HCT116 (cell line): ENCODE data around the gene DEGS1. TPM values are rescaled to one million over a fixed set of nuclear protein-coding genes. Genes with fewer than 3 reads are reported as not detected.

ENCODE experiments used
- ATAC-seq: fragments of 200-7000 bp; cut with Tn5 transposase; 2 replicates; pipeline ENCODE4 v1.9.1; 2020; ENCODE audit warnings: mild to moderate bottlenecking, moderate library complexity
- BruUV-seq: library from RNA; stranded (reverse); fragments of 400-500 nt; replicated peaks from 2 replicates; lab custom pipeline; 2021; lab: Mats Ljungman, UMichigan
- CTCF ChIA-PET: fragments of 300-600 bp; sonication (Branson Sonifier 250); formaldehyde crosslinking; loops from one replicate; lab custom pipeline; 2021; ENCODE audit warnings: antibody characterized with exemption; lab: Charles Lee
- POLR2A ChIA-PET: fragments of 300-600, 350-600 bp; sonication (Branson Sonifier 250); formaldehyde crosslinking; loops from one replicate; lab custom pipeline; 2021; ENCODE audit warnings: antibody characterized with exemption; lab: Charles Lee
- RAD21 ChIA-PET, 2 experiments: fragments of 300-600 bp; sonication (Branson Sonifier 250); formaldehyde crosslinking; loops; one replicate each; lab custom pipeline; 2023; ENCODE audit warnings: low total read pairs in 2 of 2; ENCODE audit not compliant: uncharacterized antibody in 2 of 2, unreplicated experiment in 2 of 2, low non-redundant PET in 1 of 2; lab: Charles Lee
- DNase-seq: peaks from one replicate; pipeline ENCODE4 v3.0.0-alpha.2; 2010; ENCODE audit warnings: low read depth, low spot score
- H2AFZ ChIP-seq: fragments of 200-600 bp; shearing (Covaris generic), sonication (generic); 2 replicates; pipeline ENCODE4 v1.6.1; 2017; ENCODE audit warnings: low read depth, mixed run types, mixed read lengths, antibody characterized with exemption, low read length; ENCODE audit not compliant: poor library complexity, severe bottlenecking
- H3K27ac ChIP-seq: 2 replicates; pipeline ENCODE4 v1.5.1; 2012; ENCODE audit warnings: low read depth, low read length
- H3K27me3 ChIP-seq: fragments of 200-600 bp; sonication (generic); 2 replicates; pipeline ENCODE4 v1.6.1; 2016; ENCODE audit warnings: mixed run types, low read length, mixed read lengths; ENCODE audit not compliant: insufficient read depth
- H3K36me3 ChIP-seq, 2 experiments: fragments of 200-500 bp in 1 of 2; fragments of 200-600 bp in 1 of 2; sonication (Bioruptor generic) in 1 of 2; sonication (generic) in 1 of 2; 2 replicates each; pipeline versions ENCODE4 v1.5.1 to v1.6.1; 2014 to 2016; ENCODE audit warnings: low read length in 2 of 2, inconsistent platforms in 1 of 2, mixed read lengths in 1 of 2, mixed run types in 1 of 2; ENCODE audit not compliant: insufficient read depth in 2 of 2, control insufficient read depth in 1 of 2
- H3K4me1 ChIP-seq, 2 experiments: fragments of 200-600 bp in 1 of 2; sonication (generic) in 1 of 2; 2 replicates each; pipeline versions ENCODE4 v1.5.1 to v1.6.1; 2012 to 2017; ENCODE audit warnings: low read length in 2 of 2, inconsistent platforms in 1 of 2, mild to moderate bottlenecking in 1 of 2, mixed read lengths in 1 of 2, mixed run types in 1 of 2, moderate library complexity in 1 of 2; ENCODE audit not compliant: insufficient read depth in 2 of 2, control insufficient read depth in 1 of 2
- H3K4me2 ChIP-seq: fragments of 200-600 bp; sonication (generic); 2 replicates; pipeline ENCODE4 v1.6.1; 2017; ENCODE audit warnings: mixed run types, low read length, mixed read lengths
- H3K4me3 ChIP-seq, 2 experiments: fragments of 200-600 bp in 1 of 2; sonication (generic) in 1 of 2; replicated peaks in 1 of 2; 2 replicates each; pipeline ENCODE4 v1.5.1; 2011 to 2016; ENCODE audit warnings: low read length in 2 of 2, control low read depth in 1 of 2, low read depth in 1 of 2, mild to moderate bottlenecking in 1 of 2, mixed read lengths in 1 of 2, mixed run types in 1 of 2
- H3K79me2 ChIP-seq: fragments of 200-600 bp; sonication (generic); 2 replicates; pipeline ENCODE4 v1.6.1; 2017; ENCODE audit warnings: mild to moderate bottlenecking, mixed run types, low read length, moderate library complexity, mixed read lengths; ENCODE audit not compliant: insufficient read depth
- H3K9ac ChIP-seq: fragments of 200-600 bp; sonication (generic); 2 replicates; pipeline ENCODE4 v1.6.1; 2016; ENCODE audit warnings: low read length, mixed read lengths
- H3K9me2 ChIP-seq: fragments of 200-600 bp; sonication (generic), shearing (Covaris generic); 2 replicates; pipeline ENCODE4 v1.6.1; 2017; ENCODE audit warnings: mixed run types, mild to moderate bottlenecking, moderate library complexity; ENCODE audit not compliant: insufficient read depth
- H3K9me3 ChIP-seq, 2 experiments: fragments of 200-500 bp in 1 of 2; fragments of 200-600 bp in 1 of 2; sonication (Bioruptor generic) in 1 of 2; sonication (generic) in 1 of 2; 2 replicates each; pipeline ENCODE4 v1.6.1; 2014 to 2017; ENCODE audit warnings: low read length in 2 of 2, mixed read lengths in 2 of 2, inconsistent platforms in 1 of 2, low read depth in 1 of 2, mild to moderate bottlenecking in 1 of 2, mixed run types in 1 of 2, moderate library complexity in 1 of 2; ENCODE audit not compliant: control insufficient read depth in 1 of 2, insufficient read depth in 1 of 2
- H4K20me1 ChIP-seq: fragments of 200-600 bp; sonication (generic), shearing (Covaris generic); 2 replicates; pipeline ENCODE4 v1.6.1; 2017; ENCODE audit warnings: mixed run types, mild to moderate bottlenecking, moderate library complexity; ENCODE audit not compliant: insufficient read depth
- ATF3 ChIP-seq: IDR thresholded peaks from 2 replicates; pipeline ENCODE4 v1.6.1; 2012
- CEBPB ChIP-seq: IDR thresholded peaks from 2 replicates; pipeline ENCODE4 v1.6.1; 2012; ENCODE audit warnings: low read depth
- EGR1 ChIP-seq: IDR thresholded peaks from 2 replicates; pipeline ENCODE4 v1.6.1; 2012; ENCODE audit warnings: low read depth
- EZH2phosphoT487 ChIP-seq: fragments of 200-600 bp; IDR thresholded peaks from 2 replicates; pipeline ENCODE4 v1.6.1; 2018; ENCODE audit warnings: antibody characterized with exemption, borderline replicate concordance
- FOSL1 ChIP-seq: IDR thresholded peaks from 2 replicates; pipeline ENCODE4 v1.6.1; 2012; ENCODE audit warnings: low read depth
- REST ChIP-seq: IDR thresholded peaks from 2 replicates; pipeline ENCODE4 v1.6.1; 2012; ENCODE audit warnings: low read depth
- SIN3A ChIP-seq: IDR thresholded peaks from 2 replicates; pipeline ENCODE4 v1.6.1; 2012; ENCODE audit warnings: low read depth
- SP1 ChIP-seq: IDR thresholded peaks from 2 replicates; pipeline ENCODE4 v1.6.1; 2012; ENCODE audit warnings: low read depth
- ZBTB33 ChIP-seq: IDR thresholded peaks from 2 replicates; pipeline ENCODE4 v1.6.1; 2011; ENCODE audit warnings: mild to moderate bottlenecking, low read length, moderate library complexity; ENCODE audit not compliant: insufficient replicate concordance; ENCODE audit errors: extremely low read depth
- ZFX ChIP-seq: fragments of 450-650 bp; IDR thresholded peaks from 2 replicates; pipeline ENCODE4 v1.6.1; 2017
- intact Hi-C: fragments of 100-400 bp; cut with micrococcal nuclease; formaldehyde crosslinking; loops from 2 replicates; pipeline ENCODE4 v1.10.0; 2022
- total RNA-seq: library from RNA; stranded (reverse); gene quantifications from one replicate; pipeline ENCODE4 v1.2.1, GENCODE V29; 2021; ENCODE audit not compliant: unreplicated experiment

The DEGS1 gene
- total RNA-seq, 1 experiment from 2014 or later = 23.1 TPM

GRCh38 chr1:224219011-224219611 lies 36.1 kb downstream of the DEGS1 start:
- Histone ChIP-seq H3K36me3 (no peaks in the 10 kb centered on the region), H4K20me1 (no peaks in the 10 kb centered on the region), H3K9me2 (no peaks in the 10 kb centered on the region), H3K4me1 (0 out of 4 replicates have a peak, but pooled peaks cover 0 to 2% of the 10 kb centered on the region in 2 experiments), H3K4me3 (no peak overlapping the region), H3K27me3 (no peaks in the 10 kb centered on the region), H3K9ac (no peak overlapping the region), H3K79me2 (no peaks in the 10 kb centered on the region), H3K9me3 (no peaks in the 10 kb centered on the region), H3K4me2 (no peak overlapping the region), H3K27ac (no peak overlapping the region), H2AFZ (no peak overlapping the region)
- CTCF ChIA-PET = no interaction called here
- POLR2A ChIA-PET = no interaction called here
- no TSS peak for BruUV-seq
- intact Hi-C loops = no loop called here
- RAD21 ChIA-PET = no interaction called here
- DNase-seq (no peak), ATAC-seq (no peak)
- TF ChIP-seq ZBTB33 (no peak), EGR1 (no peak), CEBPB (no peak), EZH2phosphoT487 (no peak), SIN3A (no peak)

- H4K20me1 ChIP-seq = no peaks in the 10 kb centered on the region
- no peaks in the 10 kb centered on the region for H3K9me2 ChIP-seq
- no peaks in the 10 kb centered on the region for H3K79me2 ChIP-seq
- BruUV-seq = no TSS peak
- no peak overlapping the region for H3K4me3 ChIP-seq
- H3K4me2 ChIP-seq = no peak overlapping the region
- no peak overlapping the region for H3K9ac ChIP-seq
- CTCF ChIA-PET = no interaction called here
- no peaks in the 10 kb centered on the region for H3K27me3 ChIP-seq
- TF ChIP-seq FOSL1 (no peak), EZH2phosphoT487 (no peak), REST (no peak), ZBTB33 (no peak), ATF3 (no peak), SP1 (no peak), ZFX (no peak)
- H2AFZ ChIP-seq = no peak overlapping the region
- no peaks in the 10 kb centered on the region for H3K9me3 ChIP-seq
- H3K36me3 ChIP-seq = no peaks in the 10 kb centered on the region
- ATAC-seq (no peak), DNase-seq (no peak)
- POLR2A ChIA-PET = no interaction called here
- RAD21 ChIA-PET = no interaction called here
- intact Hi-C loops = no loop called here
- H3K27ac ChIP-seq = no peak overlapping the region
- 0 out of 4 replicates have a peak, but pooled peaks cover 0 to 2% of the 10 kb centered on the region in 2 experiments for H3K4me1 ChIP-seq
These were observed 36.6 kb downstream of the DEGS1 start for GRCh38 chr1:224219612-224220059.
